ENCODE data around the gene MT2A. TPM values are rescaled to one million over a fixed set of nuclear protein-coding genes. Genes with fewer than 3 reads are reported as not detected.

Gene MT2A
- total and polyA plus RNA-seq, 10 of the 15 experiments (the other 5 are each of a cell fraction or from before 2014, with no cell fraction given), result 7.3 to 271 (median 53.5) TPM

GRCh38 chr16:56577300-56577625, 31.1 kb upstream of the MT2A start:
- Histone ChIP-seq H3K9ac (ENCODE audit: control insufficient read depth, insufficient read depth, low read length) (no peak overlapping the region), H2AFZ (ENCODE audit: control insufficient read depth, low read depth, low read length) (peak overlapping the region; percentile 73), H3K27me3 (replicated peaks in 1 of 2; ENCODE audit: control insufficient read depth in 2 of 2, insufficient read depth in 2 of 2, low read length in 1 of 2) (no peaks in the 10 kb centered on the region), H4K20me1 (ENCODE audit: control insufficient read depth, insufficient read depth) (no peaks in the 10 kb centered on the region), H3K36me3 (ENCODE audit: control insufficient read depth in 2 of 2, insufficient read depth in 2 of 2, low read length in 1 of 2) (no peaks in the 10 kb centered on the region), H3K4me2 (ENCODE audit: control insufficient read depth, insufficient read depth) (no peak overlapping the region), H3K79me2 (ENCODE audit: control insufficient read depth, insufficient read depth, low read length) (no peaks in the 10 kb centered on the region), H3K27ac (ENCODE audit: control insufficient read depth, insufficient read depth) (no peak overlapping the region), H3K4me1 (ENCODE audit: control insufficient read depth, insufficient read depth, low read length) (no peaks in the 10 kb centered on the region), H3K4me3 (no peak overlapping the region), H3K9me3 (replicated peaks; ENCODE audit: control insufficient read depth, insufficient read depth, low read length) (no peaks in the 10 kb centered on the region)
- ATAC-seq (no peak), FAIRE-seq (no peak), DNase-seq (ENCODE audit: low read depth, low spot score) (no peak)
- in situ Hi-C loops (cut with MboI), result loop anchor here (5.0 kb wide), 1 partner anchor 130 kb away; no protein-coding TSS in a partner anchor
- ChIA-PET POLR2A (no interaction called here), SMC1A (ENCODE audit: uncharacterized antibody, unreplicated experiment) (interaction anchor here (1.0 to 3.1 kb wide), 12 partner anchors 13 to 156 kb away, joined by 3 to 67 read pairs (median 4); partner anchors contain the start of gene MT4), CTCF (interaction anchor here (0.6 to 3.7 kb wide), 22 partner anchors 15 to 1613 kb away, joined by 3 to 90 read pairs (median 4); partner anchors contain the start of genes NUDT21 and OGFOD1), RAD21 (ENCODE audit: unreplicated experiment) (interaction anchor here (0.6 to 3.3 kb wide), 6 partner anchors 20 to 283 kb away, joined by 3 to 66 read pairs (median 4); no protein-coding TSS in a partner anchor)
- no TSS peak for BruUV-seq (replicated peaks)
- intact Hi-C loops (cut with micrococcal nuclease; ENCODE audit: unreplicated experiment), result loop anchor here (1.0 to 2.0 kb wide), 2 partner anchors 125 to 212 kb away; no protein-coding TSS in a partner anchor
- no peak for TF ChIP-seq NFYA (IDR thresholded peaks at IDR 0.05; ENCODE audit: borderline replicate concordance, low read depth, low read length)
- TF ChIP-seq NBN (IDR thresholded peaks at IDR 0.05), result 0 out of 2 replicates have a peak, but pooled peaks have one; percentile 32
- TF ChIP-seq MEF2B (IDR thresholded peaks at IDR 0.05; ENCODE audit: partially characterized antibody, poor library complexity, severe bottlenecking), result no peak
- TF ChIP-seq ZNF207 (IDR thresholded peaks at IDR 0.05; ENCODE audit: borderline replicate concordance), result 0 out of 2 replicates have a peak, but pooled peaks have one; percentile 5
- TF ChIP-seq IKZF2 (IDR thresholded peaks at IDR 0.05), result no peak
- 41% methylated on average over 4 of the region's 4 CpGs for WGBS (ENCODE audit: insufficient coverage, insufficient replicate concordance, low lambda C conversion rate, missing lambda C conversion rate)

- ChIA-PET POLR2A (no interaction called here), RAD21 (ENCODE audit: unreplicated experiment) (no interaction called here), SMC1A (ENCODE audit: uncharacterized antibody, unreplicated experiment) (interaction anchor here (1.7 kb wide), 1 partner anchor 121 kb away, joined by 10 read pairs; no protein-coding TSS in a partner anchor), CTCF (interaction anchor here (0.7 to 1.5 kb wide), 3 partner anchors 25 to 121 kb away, joined by 3 to 11 read pairs (median 4); no protein-coding TSS in a partner anchor)
- intact Hi-C loops (cut with micrococcal nuclease; ENCODE audit: unreplicated experiment) (no loop called here), in situ Hi-C loops (cut with MboI) (no loop called here)
- Histone ChIP-seq H3K4me1 (ENCODE audit: control insufficient read depth, insufficient read depth, low read length) (no peaks in the 10 kb centered on the region), H3K4me3 (no peak overlapping the region), H3K27ac (ENCODE audit: control insufficient read depth, insufficient read depth) (no peak overlapping the region), H3K4me2 (ENCODE audit: control insufficient read depth, insufficient read depth) (no peak overlapping the region), H3K27me3 (replicated peaks in 1 of 2; ENCODE audit: control insufficient read depth in 2 of 2, insufficient read depth in 2 of 2, low read length in 1 of 2) (no peaks in the 10 kb centered on the region), H3K36me3 (ENCODE audit: control insufficient read depth in 2 of 2, insufficient read depth in 2 of 2, low read length in 1 of 2) (no peaks in the 10 kb centered on the region), H3K9me3 (replicated peaks; ENCODE audit: control insufficient read depth, insufficient read depth, low read length) (no peaks in the 10 kb centered on the region), H3K79me2 (ENCODE audit: control insufficient read depth, insufficient read depth, low read length) (no peaks in the 10 kb centered on the region), H4K20me1 (ENCODE audit: control insufficient read depth, insufficient read depth) (no peaks in the 10 kb centered on the region), H3K9ac (ENCODE audit: control insufficient read depth, insufficient read depth, low read length) (no peak overlapping the region), H2AFZ (ENCODE audit: control insufficient read depth, low read depth, low read length) (no peak overlapping the region)
- no peak for FAIRE-seq
- TF ChIP-seq NR2C2 (IDR thresholded peaks at IDR 0.05; ENCODE audit: borderline replicate concordance, control insufficient read depth, insufficient read length, low read depth) (no peak), RUNX3 (IDR thresholded peaks at IDR 0.05; ENCODE audit: low read length) (no peak), STAT3 (IDR thresholded peaks at IDR 0.05; ENCODE audit: low read depth, low read length) (no peak), LARP7 (IDR thresholded peaks at IDR 0.05) (no peak), SMAD1 (IDR thresholded peaks at IDR 0.05; ENCODE audit: low read depth, partially characterized antibody) (no peak), CEBPB (IDR thresholded peaks at IDR 0.05; ENCODE audit: borderline replicate concordance in 1 of 2, low read depth in 2 of 2, low read length in 2 of 2) (no peak), YY1 (IDR thresholded peaks at IDR 0.05; ENCODE audit: low read depth, low read length) (no peak), TCF7 (IDR thresholded peaks at IDR 0.05; ENCODE audit: borderline replicate concordance) (no peak), POLR2AphosphoS2 (IDR thresholded peaks at IDR 0.05; ENCODE audit: low read depth, low read length) (no peak)
- no TSS peak for BruUV-seq (replicated peaks)
- WGBS (ENCODE audit: insufficient coverage, insufficient replicate concordance, low lambda C conversion rate, missing lambda C conversion rate), result 47% methylated on average over 6 of the region's 6 CpGs
- no peak for DNase-seq (ENCODE audit: low read depth, low spot score)
- no peak for ATAC-seq
Observed at GRCh38 chr16:56580391-56581048, 27.9 kb upstream of the MT2A start.

Measured in GM12878 (cell line).